D341Med (cell line): ENCODE results near the gene MTSS2.
"Not testable (repeated sequence)": the region's sequence is repeated elsewhere in the genome, so short reads cannot be mapped to it uniquely, and the experiment has no call there.

Source experiments
- DNase-seq: peaks from one replicate; pipeline ENCODE4 v3.0.0; 2012; ENCODE audit warnings: low spot score

MTSS2 gene

GRCh38 chr16:70653809-70654771 is 31.8 kb downstream of the MTSS2 start:
- peak; percentile 74 for DNase-seq

GRCh38 chr16:70653406-70653805 is 32.4 kb downstream of the MTSS2 start:
- DNase-seq: no peak

- no peak for DNase-seq
Observed at GRCh38 chr16:70652322-70652721, 33.5 kb downstream of the MTSS2 start.

- DNase-seq: no peak
Observed at GRCh38 chr16:70651524-70651923, 34.3 kb downstream of the MTSS2 start.

- no peak for DNase-seq
Observed at GRCh38 chr16:70650216-70650615, 35.6 kb downstream of the MTSS2 start.

GRCh38 chr16:70649300-70649699 is 36.6 kb downstream of the MTSS2 start:
- DNase-seq: no peak

- no peak for DNase-seq
Observed at GRCh38 chr16:70648606-70649005, 37.2 kb downstream of the MTSS2 start.

GRCh38 chr16:70647441-70648359 is 38.2 kb downstream of the MTSS2 start:
- DNase-seq: no peak

- no peak for DNase-seq
Observed at GRCh38 chr16:70646260-70647241, 39.3 kb downstream of the MTSS2 start, which contains the start of gene IL34. TSS of gene IL34 (plus strand) at chr16:70646559. CDS start at chr16:70646948, 389 bp downstream.

- DNase-seq: no peak
Observed at GRCh38 chr16:70644763-70645597, 40.9 kb downstream of the MTSS2 start.

GRCh38 chr16:70643264-70643663 is 42.6 kb downstream of the MTSS2 start:
- not testable (repeated sequence) for DNase-seq

- no peak for DNase-seq
Observed at GRCh38 chr16:70642633-70643032, 43.2 kb downstream of the MTSS2 start.

GRCh38 chr16:70638814-70639792 is 46.8 kb downstream of the MTSS2 start:
- DNase-seq: no peak
